HG03469 (cell line): ENCODE data around the gene PFN4.
"Not testable (repeated sequence)": the region's sequence is repeated elsewhere in the genome, so short reads cannot be mapped to it uniquely, and the experiment has no call there.

ENCODE experiments used
- ATAC-seq: cut with Tn5 transposase; IDR thresholded peaks from one replicate; pipeline ENCODE4 v1.9.1; 2021; ENCODE audit warnings: mild to moderate bottlenecking, moderate library complexity, moderate number of reproducible peaks; ENCODE audit not compliant: unreplicated experiment

The PFN4 gene

GRCh38 chr2:24123195-24123921 lies at the start of gene PFN4, which contains the start of gene FAM228B:
Gene PFN4, minus strand, starts transcription at chr2:24123334. Its CDS starts 799 bp downstream, at chr2:24122535.
Gene FAM228B, plus strand, starts transcription at chr2:24123469. Its CDS starts 893 bp downstream, at chr2:24124362.
- ATAC-seq = peak; percentile 75

GRCh38 chr2:24169023-24169422 lies 45.9 kb upstream of the PFN4 start:
- ATAC-seq = no peak

- ATAC-seq = peak; percentile 38
Measured at GRCh38 chr2:24164416-24164973, 41.4 kb upstream of the PFN4 start.

- ATAC-seq = no peak
Measured at GRCh38 chr2:24163601-24164000, 40.5 kb upstream of the PFN4 start.

- ATAC-seq = no peak
Measured at GRCh38 chr2:24163186-24163585, 40.1 kb upstream of the PFN4 start.

- no peak for ATAC-seq
Measured at GRCh38 chr2:24162494-24162893, 39.4 kb upstream of the PFN4 start.

- no peak for ATAC-seq
Measured at GRCh38 chr2:24160761-24161160, 37.6 kb upstream of the PFN4 start.

- no peak for ATAC-seq
Measured at GRCh38 chr2:24159708-24160107, 36.6 kb upstream of the PFN4 start.

- ATAC-seq = no peak
Measured at GRCh38 chr2:24158131-24158530, 35.0 kb upstream of the PFN4 start.

- ATAC-seq = no peak
Measured at GRCh38 chr2:24153478-24153877, 30.3 kb upstream of the PFN4 start.

GRCh38 chr2:24152413-24153197 lies 29.5 kb upstream of the PFN4 start:
- ATAC-seq = no peak

GRCh38 chr2:24147364-24147763 lies 24.2 kb upstream of the PFN4 start:
- ATAC-seq = no peak

GRCh38 chr2:24140305-24140704 lies 17.2 kb upstream of the PFN4 start:
- not testable (repeated sequence) for ATAC-seq

GRCh38 chr2:24132543-24132942 lies 9.4 kb upstream of the PFN4 start:
- no peak for ATAC-seq

- ATAC-seq = no peak
Measured at GRCh38 chr2:24125956-24126355, 2.8 kb upstream of the PFN4 start.

GRCh38 chr2:24123922-24124580 lies 917 bp upstream of the PFN4 start:
- ATAC-seq = no peak

GRCh38 chr2:24122366-24123194 lies 554 bp downstream of the PFN4 start:
- no peak for ATAC-seq

GRCh38 chr2:24121469-24121868 lies 1.7 kb downstream of the PFN4 start:
- no peak for ATAC-seq

- ATAC-seq = no peak
Measured at GRCh38 chr2:24121066-24121465, 2.1 kb downstream of the PFN4 start.

GRCh38 chr2:24117902-24118301 lies 5.2 kb downstream of the PFN4 start:
- no peak for ATAC-seq
